Neural cell (in vitro differentiated cells): ENCODE results near the gene EXD2.

Experiments
- EP300 ChIP-seq: fragments of 450-650 bp; conservative IDR thresholded peaks from 2 replicates; pipeline ENCODE4 v1.6.1; 2014; ENCODE audit warnings: antibody characterized with exemption, mild to moderate bottlenecking, moderate library complexity; ENCODE audit not compliant: poor library complexity, severe bottlenecking
- EZH2 ChIP-seq: fragments of 200-600, 300-800 bp; shearing (Covaris generic), sonication (generic); IDR thresholded peaks from 2 replicates; pipeline ENCODE4 v1.6.1; 2014; ENCODE audit warnings: antibody characterized with exemption, low read length, borderline replicate concordance, mild to moderate bottlenecking; ENCODE audit not compliant: insufficient read depth, poor library complexity, severe bottlenecking
- MXI1 ChIP-seq: fragments of 450-650 bp; conservative IDR thresholded peaks from 2 replicates; pipeline ENCODE4 v1.6.1; 2014; ENCODE audit warnings: antibody characterized with exemption, mild to moderate bottlenecking; ENCODE audit not compliant: poor library complexity, severe bottlenecking
- TF ChIP-seq, protein P1 (sequence below): fragments of 450-650 bp; IDR thresholded peaks from 2 replicates; pipeline ENCODE4 v1.5.1; 2014; ENCODE audit warnings: antibody characterized with exemption, mild to moderate bottlenecking, moderate library complexity; ENCODE audit not compliant: poor library complexity, severe bottlenecking

DNA sequence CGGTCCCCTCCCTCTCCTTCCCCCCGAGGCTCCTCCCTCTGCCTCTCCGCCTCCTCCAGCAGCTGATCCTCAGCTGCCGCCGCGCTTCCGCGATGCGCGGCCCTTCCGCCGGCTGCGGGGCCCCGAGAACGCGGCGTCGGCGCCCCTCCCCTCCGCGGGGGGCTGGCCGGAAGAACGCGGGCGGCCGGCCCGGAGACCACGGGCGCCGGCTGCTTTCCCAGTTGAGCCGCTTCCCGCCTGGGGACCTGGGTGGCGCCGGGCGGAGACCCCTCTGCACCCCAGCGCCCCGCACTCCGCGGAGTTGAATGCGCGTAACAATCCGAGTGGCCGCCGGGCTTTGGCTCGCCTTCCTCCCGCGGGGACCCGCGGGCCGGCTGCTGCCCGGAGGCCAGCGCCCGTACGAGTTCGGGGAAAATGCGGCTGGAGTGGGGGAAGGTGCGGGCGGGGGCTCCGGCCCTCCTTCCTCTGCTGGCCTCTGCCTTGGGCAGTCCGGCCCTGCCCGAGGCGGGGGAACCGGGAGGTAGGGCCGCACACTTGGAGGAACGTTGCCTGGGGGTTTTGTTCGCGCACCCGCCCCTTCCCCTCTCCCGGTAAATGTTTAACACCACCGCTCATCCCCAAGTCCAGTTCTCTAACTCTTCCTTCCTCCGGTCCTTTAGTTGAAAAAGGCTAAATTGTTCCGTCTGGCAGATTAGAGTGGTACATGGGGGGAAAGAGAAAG, 38.0 kb upstream of the EXD2 start:
- TF ChIP-seq, protein P1, sequence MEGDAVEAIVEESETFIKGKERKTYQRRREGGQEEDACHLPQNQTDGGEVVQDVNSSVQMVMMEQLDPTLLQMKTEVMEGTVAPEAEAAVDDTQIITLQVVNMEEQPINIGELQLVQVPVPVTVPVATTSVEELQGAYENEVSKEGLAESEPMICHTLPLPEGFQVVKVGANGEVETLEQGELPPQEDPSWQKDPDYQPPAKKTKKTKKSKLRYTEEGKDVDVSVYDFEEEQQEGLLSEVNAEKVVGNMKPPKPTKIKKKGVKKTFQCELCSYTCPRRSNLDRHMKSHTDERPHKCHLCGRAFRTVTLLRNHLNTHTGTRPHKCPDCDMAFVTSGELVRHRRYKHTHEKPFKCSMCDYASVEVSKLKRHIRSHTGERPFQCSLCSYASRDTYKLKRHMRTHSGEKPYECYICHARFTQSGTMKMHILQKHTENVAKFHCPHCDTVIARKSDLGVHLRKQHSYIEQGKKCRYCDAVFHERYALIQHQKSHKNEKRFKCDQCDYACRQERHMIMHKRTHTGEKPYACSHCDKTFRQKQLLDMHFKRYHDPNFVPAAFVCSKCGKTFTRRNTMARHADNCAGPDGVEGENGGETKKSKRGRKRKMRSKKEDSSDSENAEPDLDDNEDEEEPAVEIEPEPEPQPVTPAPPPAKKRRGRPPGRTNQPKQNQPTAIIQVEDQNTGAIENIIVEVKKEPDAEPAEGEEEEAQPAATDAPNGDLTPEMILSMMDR = peak; percentile 41
- peak; percentile 46 for TF ChIP-seq EP300
- no peak for TF ChIP-seq EZH2
- peak; percentile 64 for TF ChIP-seq MXI1
